Astrocyte (in vitro differentiated cells and primary cell): ENCODE data around the gene SLC35G3. TPM values are rescaled to one million over a fixed set of nuclear protein-coding genes. Genes with fewer than 3 reads are reported as not detected.

ENCODE experiments used
- DNase-seq: peaks from one replicate; pipeline ENCODE4 v3.0.0-alpha.2; 2010; ENCODE audit warnings: low read depth
- FAIRE-seq: peaks from 2 replicates; lab custom pipeline; 2011; peaks lifted over from hg19 to GRCh38; lab: Jason Lieb, UNC
- H2AFZ ChIP-seq: 2 replicates; pipeline ENCODE4 v1.6.0; 2012; ENCODE audit warnings: low read depth, low read length, inconsistent platforms
- H3K27ac ChIP-seq: 2 replicates; pipeline ENCODE4 v1.5.1; 2011; ENCODE audit warnings: low read depth, low read length, inconsistent platforms
- H3K27me3 ChIP-seq: 2 replicates; pipeline ENCODE4 v1.6.0; 2011; ENCODE audit warnings: low read length, inconsistent platforms; ENCODE audit not compliant: insufficient read depth
- H3K36me3 ChIP-seq: 2 replicates; pipeline ENCODE4 v1.5.1; 2011; ENCODE audit warnings: low read length, inconsistent platforms; ENCODE audit not compliant: insufficient read depth
- H3K4me1 ChIP-seq: 2 replicates; pipeline ENCODE4 v1.5.1; 2011; ENCODE audit warnings: low read length, inconsistent platforms; ENCODE audit not compliant: insufficient read depth
- H3K4me2 ChIP-seq: 2 replicates; pipeline ENCODE4 v1.6.0; 2012; ENCODE audit warnings: low read length, inconsistent platforms
- H3K4me3 ChIP-seq: 2 replicates; pipeline ENCODE4 v1.5.1; 2011; ENCODE audit warnings: low read depth, mild to moderate bottlenecking, low read length, inconsistent platforms; ENCODE audit not compliant: insufficient read depth
- H3K79me2 ChIP-seq: 2 replicates; pipeline ENCODE4 v1.6.0; 2012; ENCODE audit warnings: mild to moderate bottlenecking, low read length, inconsistent platforms; ENCODE audit not compliant: insufficient read depth
- H3K9ac ChIP-seq: 2 replicates; pipeline ENCODE4 v1.6.0; 2012; ENCODE audit warnings: mild to moderate bottlenecking, low read length, inconsistent platforms
- H3K9me3 ChIP-seq: 2 replicates; pipeline ENCODE4 v1.5.1; 2012; ENCODE audit warnings: low read depth, mild to moderate bottlenecking, low read length, inconsistent platforms; ENCODE audit not compliant: insufficient read depth
- H4K20me1 ChIP-seq: 2 replicates; pipeline ENCODE4 v1.6.0; 2012; ENCODE audit warnings: low read length, inconsistent platforms; ENCODE audit not compliant: insufficient read depth
- H3K27ac Mint-ChIP-seq: one replicate; pipeline ENCODE4 v1.8.0; 2021; ENCODE audit warnings: mild to moderate bottlenecking, mixed read lengths; ENCODE audit not compliant: unreplicated experiment
- H3K27me3 Mint-ChIP-seq: one replicate; pipeline ENCODE4 v1.8.0; 2021; ENCODE audit warnings: low read depth, mixed read lengths; ENCODE audit not compliant: unreplicated experiment
- H3K36me3 Mint-ChIP-seq: one replicate; pipeline ENCODE4 v1.8.0; 2021; ENCODE audit warnings: low read depth, mixed read lengths; ENCODE audit not compliant: unreplicated experiment
- H3K4me1 Mint-ChIP-seq: one replicate; pipeline ENCODE4 v1.8.0; 2021; ENCODE audit warnings: low read depth, mixed read lengths; ENCODE audit not compliant: unreplicated experiment
- H3K4me3 Mint-ChIP-seq: one replicate; pipeline ENCODE4 v1.8.0; 2021; ENCODE audit warnings: mild to moderate bottlenecking, moderate library complexity, mixed read lengths; ENCODE audit not compliant: unreplicated experiment
- H3K9me3 Mint-ChIP-seq: one replicate; pipeline ENCODE4 v1.8.0; 2021; ENCODE audit warnings: mild to moderate bottlenecking, mixed read lengths; ENCODE audit not compliant: unreplicated experiment
- EZH2 ChIP-seq: IDR thresholded peaks from 2 replicates; pipeline ENCODE4 v1.6.1; 2012; ENCODE audit warnings: mild to moderate bottlenecking, low read length, inconsistent platforms; ENCODE audit not compliant: insufficient read depth
- total RNA-seq: library from RNA; stranded (reverse); gene quantifications from 2 replicates; pipeline ENCODE4 v1.2.1, GENCODE V29; 2021
- TF ChIP-seq, protein P1 (sequence below): IDR thresholded peaks from 2 replicates; pipeline ENCODE4 v1.5.1; 2011; ENCODE audit warnings: low read depth, mild to moderate bottlenecking, inconsistent platforms, low read length, moderate library complexity; ENCODE audit not compliant: insufficient read depth

SLC35G3 gene
- total RNA-seq, 1 donor from 2014 or later: not detected

DNA sequence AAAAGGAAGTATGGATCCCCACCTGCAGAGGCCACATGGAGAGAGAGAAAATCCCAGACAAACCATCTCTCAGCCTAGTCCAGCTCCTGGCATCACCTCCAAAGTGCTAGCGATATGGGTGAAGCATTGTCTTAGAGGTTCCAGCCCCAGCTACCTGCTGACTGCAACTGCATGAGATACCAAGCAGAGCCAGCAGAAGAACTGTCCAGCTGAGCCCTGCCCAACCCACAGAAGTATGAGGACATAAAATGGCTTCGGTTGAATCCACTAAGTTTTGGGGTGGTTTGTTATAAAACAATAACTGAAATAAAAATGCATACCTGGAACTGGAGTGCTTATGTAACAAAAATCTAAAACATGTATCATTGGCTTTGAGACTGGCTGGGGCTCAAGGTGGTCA, 28.3 kb upstream of the SLC35G3 start:
- Histone ChIP-seq H3K27ac (no peak overlapping the region), H3K4me1 (no peaks in the 10 kb centered on the region), H3K4me2 (no peak overlapping the region), H3K4me3 (no peak overlapping the region), H3K79me2 (no peaks in the 10 kb centered on the region), H4K20me1 (no peaks in the 10 kb centered on the region), H3K36me3 (no peaks in the 10 kb centered on the region), H3K9me3 (no peaks in the 10 kb centered on the region), H3K27me3 (no peaks in the 10 kb centered on the region), H2AFZ (no peak overlapping the region), H3K9ac (no peak overlapping the region)
- H3K27ac Mint-ChIP-seq: no peak overlapping the region
- no peaks in the 10 kb centered on the region for H3K4me1 Mint-ChIP-seq
- FAIRE-seq (no peak), DNase-seq (no peak)
- no peak overlapping the region for H3K4me3 Mint-ChIP-seq
- peaks cover 8% of the 10 kb centered on the region for H3K27me3 Mint-ChIP-seq
- H3K9me3 Mint-ChIP-seq: no peaks in the 10 kb centered on the region
- no peaks in the 10 kb centered on the region for H3K36me3 Mint-ChIP-seq
- TF ChIP-seq, protein P1, sequence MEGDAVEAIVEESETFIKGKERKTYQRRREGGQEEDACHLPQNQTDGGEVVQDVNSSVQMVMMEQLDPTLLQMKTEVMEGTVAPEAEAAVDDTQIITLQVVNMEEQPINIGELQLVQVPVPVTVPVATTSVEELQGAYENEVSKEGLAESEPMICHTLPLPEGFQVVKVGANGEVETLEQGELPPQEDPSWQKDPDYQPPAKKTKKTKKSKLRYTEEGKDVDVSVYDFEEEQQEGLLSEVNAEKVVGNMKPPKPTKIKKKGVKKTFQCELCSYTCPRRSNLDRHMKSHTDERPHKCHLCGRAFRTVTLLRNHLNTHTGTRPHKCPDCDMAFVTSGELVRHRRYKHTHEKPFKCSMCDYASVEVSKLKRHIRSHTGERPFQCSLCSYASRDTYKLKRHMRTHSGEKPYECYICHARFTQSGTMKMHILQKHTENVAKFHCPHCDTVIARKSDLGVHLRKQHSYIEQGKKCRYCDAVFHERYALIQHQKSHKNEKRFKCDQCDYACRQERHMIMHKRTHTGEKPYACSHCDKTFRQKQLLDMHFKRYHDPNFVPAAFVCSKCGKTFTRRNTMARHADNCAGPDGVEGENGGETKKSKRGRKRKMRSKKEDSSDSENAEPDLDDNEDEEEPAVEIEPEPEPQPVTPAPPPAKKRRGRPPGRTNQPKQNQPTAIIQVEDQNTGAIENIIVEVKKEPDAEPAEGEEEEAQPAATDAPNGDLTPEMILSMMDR: no peak
- TF ChIP-seq EZH2: no peak

DNA sequence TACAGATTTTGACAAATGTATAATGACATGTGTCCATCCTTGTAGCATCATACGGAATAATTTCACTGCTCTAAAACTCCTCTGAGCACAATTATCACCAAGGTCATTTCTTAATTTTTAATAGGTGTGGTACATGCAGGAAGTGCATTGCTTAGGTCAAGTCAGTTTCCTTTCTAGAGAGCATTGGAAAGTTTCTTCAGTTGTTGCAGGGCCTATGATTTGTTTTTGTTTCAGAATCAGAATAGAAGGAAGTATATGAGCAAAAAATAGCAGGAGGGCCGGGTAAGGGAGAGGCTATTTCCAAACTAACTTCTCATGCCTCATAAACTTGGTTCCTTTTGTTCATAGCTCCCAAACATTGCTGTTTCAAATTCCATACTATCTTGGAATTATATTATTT, 24.7 kb upstream of the SLC35G3 start:
- no peak overlapping the region for H3K4me3 Mint-ChIP-seq
- no peak overlapping the region for H3K9ac ChIP-seq
- no peak overlapping the region for H3K4me2 ChIP-seq
- FAIRE-seq: no peak
- DNase-seq: no peak
- H3K27ac Mint-ChIP-seq: no peak overlapping the region
- H3K4me1 Mint-ChIP-seq: no peaks in the 10 kb centered on the region
- no peak for TF ChIP-seq EZH2
- TF ChIP-seq, protein P1: no peak
- H3K4me1 ChIP-seq: no peaks in the 10 kb centered on the region
- no peaks in the 10 kb centered on the region for H3K9me3 Mint-ChIP-seq
- no peaks in the 10 kb centered on the region for H3K9me3 ChIP-seq
- no peak overlapping the region for H2AFZ ChIP-seq
- no peaks in the 10 kb centered on the region for H3K36me3 Mint-ChIP-seq
- H3K79me2 ChIP-seq: no peaks in the 10 kb centered on the region
- peaks cover 2% of the 10 kb centered on the region for H3K27me3 Mint-ChIP-seq
- H3K36me3 ChIP-seq: no peaks in the 10 kb centered on the region
- no peaks in the 10 kb centered on the region for H3K27me3 ChIP-seq
- H4K20me1 ChIP-seq: no peaks in the 10 kb centered on the region
- no peak overlapping the region for H3K4me3 ChIP-seq
- H3K27ac ChIP-seq: no peak overlapping the region

DNA sequence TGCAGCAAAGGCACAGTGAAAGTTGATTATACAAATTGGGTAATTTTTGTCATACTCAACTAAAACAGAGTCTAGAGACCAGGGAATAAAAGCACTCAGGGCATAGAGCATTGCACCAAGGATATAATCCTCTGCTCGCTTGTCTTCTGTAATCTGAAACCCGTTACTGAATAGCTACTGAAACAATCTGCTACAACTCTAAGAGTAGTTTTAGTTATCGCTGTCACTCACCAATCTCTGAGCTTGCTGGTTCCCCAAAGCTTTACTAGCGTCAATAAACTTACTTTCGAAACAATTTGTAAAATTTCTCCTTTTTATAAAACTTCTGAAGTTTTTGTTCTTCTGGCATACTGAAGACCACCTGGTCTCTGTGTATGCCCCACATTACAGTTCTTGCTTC, 22.9 kb upstream of the SLC35G3 start:
- peaks cover 2% of the 10 kb centered on the region for H3K27me3 Mint-ChIP-seq
- no peak for FAIRE-seq
- H3K36me3 Mint-ChIP-seq: no peaks in the 10 kb centered on the region
- H3K79me2 ChIP-seq: no peaks in the 10 kb centered on the region
- no peaks in the 10 kb centered on the region for H3K9me3 ChIP-seq
- H3K9ac ChIP-seq: no peak overlapping the region
- H3K27ac Mint-ChIP-seq: no peak overlapping the region
- no peak overlapping the region for H3K4me3 Mint-ChIP-seq
- H3K36me3 ChIP-seq: no peaks in the 10 kb centered on the region
- no peak overlapping the region for H3K4me2 ChIP-seq
- H3K27ac ChIP-seq: no peak overlapping the region
- H3K4me1 ChIP-seq: no peaks in the 10 kb centered on the region
- DNase-seq: no peak
- H3K4me1 Mint-ChIP-seq: no peaks in the 10 kb centered on the region
- TF ChIP-seq, protein P1: no peak
- TF ChIP-seq EZH2: no peak
- H2AFZ ChIP-seq: no peak overlapping the region
- no peak overlapping the region for H3K4me3 ChIP-seq
- H4K20me1 ChIP-seq: no peaks in the 10 kb centered on the region
- H3K9me3 Mint-ChIP-seq: peaks cover 5% of the 10 kb centered on the region
- no peaks in the 10 kb centered on the region for H3K27me3 ChIP-seq
